Uterus (tissue), 4 donors: Measurements from ENCODE around the gene TCAF2. TPM values are rescaled to one million over a fixed set of nuclear protein-coding genes. Genes with fewer than 3 reads are reported as not detected.
A peak's percentile ranks its signal among the peaks of the same experiment; 100 is the strongest.
"Not testable (repeated sequence)": the region's sequence is repeated elsewhere in the genome, so short reads cannot be mapped to it uniquely, and the experiment has no call there.

Experiments
- DNase-seq, 2 donors: peaks; one replicate each; pipeline ENCODE4 v3.0.0-alpha.2; 2019 to 2020
- H3K27ac ChIP-seq, 2 donors: fragments of 200-600 bp; sonication (generic); 1 replicate in 1 of 2; 2 replicates in 1 of 2; pipeline ENCODE4 v1.5.1; 2016 to 2018
- H3K27me3 ChIP-seq, 2 donors: fragments of 200-600 bp; sonication (generic); one replicate each; pipeline ENCODE4 v1.5.1; 2018 to 2019; ENCODE audit warnings: control low read depth in 1 of 2
- H3K36me3 ChIP-seq, 2 donors: fragments of 200-600 bp; sonication (generic); one replicate each; pipeline ENCODE4 v1.5.1; 2019; ENCODE audit warnings: control low read depth in 1 of 2
- H3K4me1 ChIP-seq, 2 donors: fragments of 200-600 bp; sonication (generic); one replicate each; pipeline ENCODE4 v1.5.1; 2018 to 2019; ENCODE audit warnings: control low read depth in 1 of 2
- H3K4me3 ChIP-seq, 2 donors: fragments of 200-600 bp; sonication (generic); 1 replicate in 1 of 2; 2 replicates in 1 of 2; pipeline ENCODE4 v1.5.1; 2018 to 2019; ENCODE audit warnings: mild to moderate bottlenecking in 1 of 2
- H3K9me3 ChIP-seq, 2 donors: fragments of 200-600 bp; sonication (generic); one replicate each; pipeline ENCODE4 v1.5.1; 2019; ENCODE audit warnings: control low read depth in 1 of 2
- CTCF ChIP-seq, 4 experiments: fragments of 200-600 bp in 2 of 4; fragments of 450-650 bp in 2 of 4; sonication (generic) in 2 of 4; IDR thresholded peaks; one replicate each; pipeline ENCODE4 v1.5.1; 2016 to 2019; ENCODE audit warnings: antibody characterized with exemption in 4 of 4, mild to moderate bottlenecking in 2 of 4, moderate library complexity in 1 of 4
- intact Hi-C: fragments of 100-400 bp; cut with DNase I; formaldehyde crosslinking; loops from one replicate; pipeline ENCODE4 v1.15.1; 2023; ENCODE audit warnings: low total_unique reads
- total RNA-seq, 4 donors: library from RNA; depleted of rRNA in 3 of 4; stranded (reverse); fragments of >200 nt in 3 of 4; gene quantifications; one replicate each; pipeline versions ENCODE4 v1.1.0 to v1.2.4, GENCODE V29; 2014 to 2023
- donor health status: DM: yes; HTN: yes; CAD: no.

The TCAF2 gene
- total RNA-seq, result 10 to 100 TPM in 2 of 4 donors, 1 to 10 TPM in 2; 1.5 to 12.1 (median 7.1) TPM

GRCh38 chr7:143620646-143621045, at the start of gene TCAF2:
Gene TCAF2 (plus strand): TSS chr7:143620974.
- H3K4me3 ChIP-seq, H3K27me3 ChIP-seq, H3K4me1 ChIP-seq, intact Hi-C loops, H3K36me3 ChIP-seq, H3K27ac ChIP-seq, H3K9me3 ChIP-seq: not testable (repeated sequence)
- peak in 1 of 2 donors; percentile 70 for DNase-seq

GRCh38 chr7:143571501-143571900, 49.3 kb upstream of the TCAF2 start, which contains the start of gene CTAGE15:
Gene CTAGE15 (plus strand): TSS chr7:143571801. CDS start chr7:143571818, 17 bp downstream.
- H3K36me3 ChIP-seq, H3K9me3 ChIP-seq, DNase-seq, H3K4me3 ChIP-seq, intact Hi-C loops, H3K27me3 ChIP-seq, H3K4me1 ChIP-seq, H3K27ac ChIP-seq: not testable (repeated sequence)

- H3K4me1 ChIP-seq, H3K27me3 ChIP-seq, H3K4me3 ChIP-seq, DNase-seq, H3K36me3 ChIP-seq, H3K27ac ChIP-seq, intact Hi-C loops, H3K9me3 ChIP-seq: not testable (repeated sequence)
Measured at GRCh38 chr7:143588183-143588582, 32.6 kb upstream of the TCAF2 start.

GRCh38 chr7:143589897-143590296, 30.9 kb upstream of the TCAF2 start:
- intact Hi-C loops, H3K27me3 ChIP-seq, H3K27ac ChIP-seq, H3K9me3 ChIP-seq, DNase-seq, H3K36me3 ChIP-seq, H3K4me3 ChIP-seq, H3K4me1 ChIP-seq: not testable (repeated sequence)

GRCh38 chr7:143598086-143598485, 22.7 kb upstream of the TCAF2 start:
- H3K27ac ChIP-seq, H3K9me3 ChIP-seq, H3K27me3 ChIP-seq, H3K4me1 ChIP-seq, intact Hi-C loops, H3K4me3 ChIP-seq, DNase-seq, H3K36me3 ChIP-seq: not testable (repeated sequence)

GRCh38 chr7:143603549-143603948, 17.2 kb upstream of the TCAF2 start:
- H3K27ac ChIP-seq, H3K4me3 ChIP-seq, H3K27me3 ChIP-seq, H3K9me3 ChIP-seq, DNase-seq, H3K36me3 ChIP-seq, H3K4me1 ChIP-seq, intact Hi-C loops: not testable (repeated sequence)

GRCh38 chr7:143606088-143606487, 14.7 kb upstream of the TCAF2 start:
- intact Hi-C loops, H3K27ac ChIP-seq, DNase-seq, H3K36me3 ChIP-seq, H3K9me3 ChIP-seq, H3K4me1 ChIP-seq, H3K27me3 ChIP-seq, H3K4me3 ChIP-seq: not testable (repeated sequence)

GRCh38 chr7:143615545-143615944, 5.2 kb upstream of the TCAF2 start:
- H3K4me3 ChIP-seq, H3K27me3 ChIP-seq, H3K4me1 ChIP-seq, DNase-seq, intact Hi-C loops, H3K27ac ChIP-seq, H3K9me3 ChIP-seq, H3K36me3 ChIP-seq: not testable (repeated sequence)

GRCh38 chr7:143617204-143617603, 3.6 kb upstream of the TCAF2 start:
- H3K4me3 ChIP-seq, intact Hi-C loops, H3K4me1 ChIP-seq, H3K27ac ChIP-seq, H3K36me3 ChIP-seq, H3K27me3 ChIP-seq, H3K9me3 ChIP-seq, DNase-seq: not testable (repeated sequence)

- DNase-seq, result peak in 1 of 2 donors; percentile 70
Measured at GRCh38 chr7:143620058-143620457, 716 bp upstream of the TCAF2 start.

GRCh38 chr7:143621175-143621574, 401 bp downstream of the TCAF2 start:
- H3K9me3 ChIP-seq, H3K4me3 ChIP-seq, H3K36me3 ChIP-seq, DNase-seq, H3K27ac ChIP-seq, H3K4me1 ChIP-seq, H3K27me3 ChIP-seq, intact Hi-C loops: not testable (repeated sequence)

More at GRCh38 chr7:143620058-143620457, 716 bp upstream of the TCAF2 start:
- H3K36me3 ChIP-seq, H3K27ac ChIP-seq, H3K4me1 ChIP-seq, H3K27me3 ChIP-seq, H3K4me3 ChIP-seq, H3K9me3 ChIP-seq, intact Hi-C loops: not testable (repeated sequence)
- peak in 1 of 4 experiments; percentile 23 for TF ChIP-seq CTCF (IDR thresholded peaks at IDR 0.05)

- H3K36me3 ChIP-seq, H3K27ac ChIP-seq, H3K4me3 ChIP-seq, H3K27me3 ChIP-seq, DNase-seq, H3K9me3 ChIP-seq, H3K4me1 ChIP-seq, intact Hi-C loops: not testable (repeated sequence)
Measured at GRCh38 chr7:143622130-143622529, 1.4 kb downstream of the TCAF2 start.

- DNase-seq, H3K4me1 ChIP-seq, intact Hi-C loops, H3K27me3 ChIP-seq, H3K4me3 ChIP-seq, H3K36me3 ChIP-seq, H3K9me3 ChIP-seq, H3K27ac ChIP-seq: not testable (repeated sequence)
Measured at GRCh38 chr7:143630653-143631052, 9.9 kb downstream of the TCAF2 start.
